IMR-90 (cell line): ENCODE data around the gene PKD1. TPM values are rescaled to one million over a fixed set of nuclear protein-coding genes. Genes with fewer than 3 reads are reported as not detected.
A peak's percentile ranks its signal among the peaks of the same experiment; 100 is the strongest.

Experiments used
- ATAC-seq: fragments of 200-7000 bp; cut with Tn5 transposase; 2 replicates; pipeline ENCODE4 v1.9.1; 2020; ENCODE audit warnings: low read depth, mild to moderate bottlenecking, moderate library complexity
- BruUV-seq: library from RNA; stranded (reverse); fragments of 400-500 nt; replicated peaks from 2 replicates; lab custom pipeline; 2021; lab: Mats Ljungman, UMichigan
- CTCF ChIA-PET: fragments of 300-600 bp; formaldehyde crosslinking; extraction: SDS; loops from one replicate; lab custom pipeline; 2021; ENCODE audit warnings: antibody characterized with exemption; lab: Yijun Ruan, JAX
- POLR2A ChIA-PET: fragments of 300-600 bp; sonication (Branson Sonifier 250); formaldehyde crosslinking; loops from one replicate; lab custom pipeline; 2022; ENCODE audit warnings: antibody characterized with exemption; ENCODE audit not compliant: unreplicated experiment; lab: Charles Lee
- DNase-seq: peaks from one replicate; pipeline ENCODE4 v3.0.0; 2013
- H2AFZ ChIP-seq: replicated peaks from 2 replicates; pipeline ENCODE3; 2013; ENCODE audit warnings: low read length, mild to moderate bottlenecking; ENCODE audit not compliant: poor library complexity
- H2AK5ac ChIP-seq: 2 replicates; pipeline ENCODE4 v1.6.1; 2013; ENCODE audit warnings: low read depth, low read length, inconsistent platforms
- H2AK9ac ChIP-seq: replicated peaks from 2 replicates; pipeline ENCODE3; 2013; ENCODE audit warnings: mild to moderate bottlenecking, low read depth, low read length, moderate library complexity; ENCODE audit not compliant: poor library complexity
- H2BK120ac ChIP-seq: 2 replicates; pipeline ENCODE4 v1.6.1; 2013; ENCODE audit warnings: low read depth, low read length, inconsistent platforms
- H2BK15ac ChIP-seq: 3 replicates; pipeline ENCODE4 v1.6.1; 2013; ENCODE audit warnings: low read depth, low read length, inconsistent platforms
- H2BK20ac ChIP-seq: 2 replicates; pipeline ENCODE4 v1.6.1; 2013; ENCODE audit warnings: low read depth, mild to moderate bottlenecking, inconsistent platforms, low read length, moderate library complexity
- H2BK5ac ChIP-seq: 2 replicates; pipeline ENCODE4 v1.6.1; 2013; ENCODE audit warnings: mild to moderate bottlenecking, low read depth, low read length, inconsistent platforms; ENCODE audit not compliant: poor library complexity, severe bottlenecking
- H3K14ac ChIP-seq: replicated peaks from 2 replicates; pipeline ENCODE4 v1.6.1; 2013; ENCODE audit warnings: low read depth, low read length, inconsistent platforms
- H3K18ac ChIP-seq: 2 replicates; pipeline ENCODE4 v1.6.1; 2013; ENCODE audit warnings: low read depth, low read length, control low read depth
- H3K23ac ChIP-seq: 2 replicates; pipeline ENCODE4 v1.6.1; 2013; ENCODE audit warnings: low read depth, low read length, inconsistent platforms
- H3K27ac ChIP-seq: 2 replicates; pipeline ENCODE4 v1.5.1; 2013; ENCODE audit warnings: mild to moderate bottlenecking, control low read depth, low read length; ENCODE audit not compliant: insufficient read depth
- H3K27me3 ChIP-seq: 2 replicates; pipeline ENCODE4 v1.6.1; 2013; ENCODE audit warnings: low read length; ENCODE audit not compliant: control insufficient read depth, insufficient read depth
- H3K36me3 ChIP-seq: 2 replicates; pipeline ENCODE4 v1.6.1; 2013; ENCODE audit warnings: low read length, mixed read lengths; ENCODE audit not compliant: control insufficient read depth, insufficient read depth
- H3K4ac ChIP-seq: 2 replicates; pipeline ENCODE4 v1.6.1; 2013; ENCODE audit warnings: low read depth, low read length, inconsistent platforms
- H3K4me1 ChIP-seq: 2 replicates; pipeline ENCODE4 v1.6.1; 2013; ENCODE audit warnings: low read length, mixed read lengths; ENCODE audit not compliant: control insufficient read depth, insufficient read depth
- H3K4me2 ChIP-seq: 2 replicates; pipeline ENCODE4 v1.6.1; 2013; ENCODE audit warnings: low read depth, mild to moderate bottlenecking, control low read depth, low read length, moderate library complexity
- H3K4me3 ChIP-seq: 2 replicates; pipeline ENCODE4 v1.5.1; 2013; ENCODE audit warnings: low read depth, mild to moderate bottlenecking, control low read depth, low read length, moderate library complexity; ENCODE audit not compliant: insufficient read depth
- H3K56ac ChIP-seq: 2 replicates; pipeline ENCODE4 v1.6.1; 2013; ENCODE audit warnings: low read length, inconsistent platforms; ENCODE audit not compliant: insufficient read depth; ENCODE audit errors: extremely low read depth
- H3K79me1 ChIP-seq, 2 experiments: 2 replicates each; pipeline ENCODE4 v1.6.1; 2013; ENCODE audit warnings: low read length in 2 of 2, inconsistent platforms in 1 of 2, low read depth in 1 of 2
- H3K9ac ChIP-seq: 2 replicates; pipeline ENCODE4 v1.6.1; 2013; ENCODE audit warnings: low read depth, low read length, control low read depth
- H3K9me1 ChIP-seq: 2 replicates; pipeline ENCODE4 v1.6.1; 2013; ENCODE audit warnings: low read length, inconsistent platforms; ENCODE audit not compliant: insufficient read depth
- H3K9me3 ChIP-seq: 2 replicates; pipeline ENCODE4 v1.6.1; 2013; ENCODE audit warnings: low read length; ENCODE audit not compliant: control insufficient read depth, insufficient read depth
- H4K20me1 ChIP-seq: 2 replicates; pipeline ENCODE4 v1.6.1; 2013; ENCODE audit warnings: low read length, inconsistent platforms; ENCODE audit not compliant: insufficient read depth
- H4K5ac ChIP-seq: 2 replicates; pipeline ENCODE4 v1.6.1; 2013; ENCODE audit warnings: mild to moderate bottlenecking, low read depth, low read length, control low read depth
- H4K8ac ChIP-seq, 2 experiments: 2 replicates each; pipeline ENCODE4 v1.6.1; 2013; ENCODE audit warnings: low read depth in 2 of 2, low read length in 2 of 2, control low read depth in 1 of 2, inconsistent platforms in 1 of 2
- H4K91ac ChIP-seq: 2 replicates; pipeline ENCODE4 v1.6.1; 2013; ENCODE audit warnings: low read depth, low read length, inconsistent platforms; ENCODE audit not compliant: insufficient read depth
- MXI1 ChIP-seq: IDR thresholded peaks from 2 replicates; pipeline ENCODE4 v1.6.1; 2012; ENCODE audit warnings: low read depth, mild to moderate bottlenecking, low read length, moderate library complexity, borderline replicate concordance
- RAD21 ChIP-seq: IDR thresholded peaks from 2 replicates; pipeline ENCODE4 v1.6.1; 2012; ENCODE audit warnings: low read length, improper control_type of control experiment
- WGBS, 2 experiments: methylation state at CpG; one replicate each; pipeline versions ENCODE4 v1.1.5 to v1.1.7; 2013; ENCODE audit warnings: missing lambda C conversion rate in 2 of 2; ENCODE audit not compliant: insufficient read length in 1 of 2; ENCODE audit errors: extremely low coverage in 2 of 2; 5-methylcytosine and 5-hydroxymethylcytosine counted together
- dilution Hi-C: fragments of 300-500 bp; cut with HindIII; formaldehyde crosslinking; loops from one replicate; pipeline ENCODE4 v1.14.3; 2018; ENCODE audit warnings: low sequenced_read_pairs; ENCODE audit not compliant: unreplicated experiment
- in situ Hi-C: fragments of 300-500 bp; cut with MboI; formaldehyde crosslinking; loops from 3 replicates; pipeline ENCODE4 v1.14.3; 2019; ENCODE audit warnings: low sequenced_read_pairs, inconsistent platforms, mixed read lengths
- intact Hi-C: fragments of 100-400 bp; cut with micrococcal nuclease; formaldehyde crosslinking; loops from 2 replicates; pipeline ENCODE4 v1.10.0; 2022
- polyA plus RNA-seq, 3 experiments: library from polyadenylated mRNA; depleted of rRNA; stranded (reverse); fragments of >200 nt; gene quantifications; 2 replicates each; pipeline ENCODE4 v1.2.3, GENCODE V29; 2012; ENCODE audit warnings: low replicate concordance in 1 of 3
- total RNA-seq: library from RNA; depleted of rRNA; stranded (reverse); fragments of >200 nt; gene quantifications from 2 replicates; pipeline ENCODE4 v1.2.3, GENCODE V29; 2012
- TF ChIP-seq, protein P1 (sequence below): fragments of 150-350 bp; IDR thresholded peaks from 2 replicates; pipeline ENCODE4 v1.6.1; 2017; ENCODE audit warnings: mild to moderate bottlenecking, antibody characterized with exemption, low read length, low read depth

Gene PKD1
- total and polyA plus RNA-seq, 2 of the 4 experiments (the other 2 are of a cell fraction), result 7.9 to 97.3 TPM

DNA sequence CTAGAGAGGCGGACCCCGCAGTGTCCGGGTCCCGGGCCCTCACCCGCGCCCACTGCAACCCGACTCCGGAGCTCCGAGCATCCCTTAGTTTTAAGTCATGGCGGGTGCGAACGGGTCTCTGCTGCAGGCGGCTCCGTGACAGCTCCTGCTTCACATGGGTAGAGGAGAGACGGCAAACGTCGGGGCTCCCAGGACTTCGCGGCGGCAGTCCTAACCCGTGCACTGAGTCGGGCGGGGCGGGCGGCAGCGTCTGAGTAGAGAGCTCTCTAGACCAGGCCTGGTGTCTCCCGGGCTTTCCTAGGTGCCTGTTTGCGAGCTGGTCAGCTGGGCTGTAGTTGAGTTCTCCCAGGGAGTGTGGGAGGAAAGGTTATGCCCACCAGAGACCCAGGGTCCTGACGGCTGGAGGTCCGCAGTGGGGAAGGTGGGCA is 87.6 kb downstream of the PKD1 start:
- Histone ChIP-seq H4K8ac (peak overlapping the region in 1 of 2 experiments; percentile 58; a peak in 1 of 4 replicates), H3K9me3 (no peaks in the 10 kb centered on the region), H3K4ac (peak overlapping the region; percentile 72), H3K56ac (peak overlapping the region; percentile 54), H4K20me1 (no peaks in the 10 kb centered on the region; the same call in none of the 2 replicates), H2BK120ac (no peak overlapping the region), H3K4me2 (peak overlapping the region; percentile 75), H2AFZ (peak overlapping the region; percentile 93), H2BK20ac (no peak overlapping the region), H3K27me3 (no peaks in the 10 kb centered on the region), H2BK5ac (no peak overlapping the region), H2BK15ac (no peak overlapping the region), H3K36me3 (peaks cover 26% of the 10 kb centered on the region), H3K27ac (peak overlapping the region; percentile 34), H3K9me1 (peaks cover 10% of the 10 kb centered on the region), H2AK5ac (peak overlapping the region; percentile 66; the same call in 1 of the 2 replicates), H3K4me1 (peaks cover 11% of the 10 kb centered on the region), H3K23ac (peak overlapping the region; percentile 74), H3K4me3 (peak overlapping the region; percentile 67), H4K5ac (no peak overlapping the region), H3K9ac (peak overlapping the region; percentile 79), H2AK9ac (peak overlapping the region; percentile 93), H3K18ac (no peak overlapping the region), H3K79me1 (peaks cover 27 to 60% of the 10 kb centered on the region in 2 experiments), H4K91ac (no peak overlapping the region), H3K14ac (peak overlapping the region; percentile 86)
- BruUV-seq, result no TSS peak
- ChIA-PET POLR2A (no interaction called here), CTCF (interaction anchor here (0.9 to 1.3 kb wide), 2 partner anchors 30 to 92 kb away, joined by 3 to 6 read pairs; no protein-coding TSS in a partner anchor)
- TF ChIP-seq, protein P1, sequence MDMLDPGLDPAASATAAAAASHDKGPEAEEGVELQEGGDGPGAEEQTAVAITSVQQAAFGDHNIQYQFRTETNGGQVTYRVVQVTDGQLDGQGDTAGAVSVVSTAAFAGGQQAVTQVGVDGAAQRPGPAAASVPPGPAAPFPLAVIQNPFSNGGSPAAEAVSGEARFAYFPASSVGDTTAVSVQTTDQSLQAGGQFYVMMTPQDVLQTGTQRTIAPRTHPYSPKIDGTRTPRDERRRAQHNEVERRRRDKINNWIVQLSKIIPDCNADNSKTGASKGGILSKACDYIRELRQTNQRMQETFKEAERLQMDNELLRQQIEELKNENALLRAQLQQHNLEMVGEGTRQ, result no peak
- TF ChIP-seq RAD21, result no peak
- no peak for TF ChIP-seq MXI1
- ATAC-seq (peak; percentile 30), DNase-seq (no peak)
- intact Hi-C loops, result no loop called here
- dilution Hi-C loops, result no loop called here
- in situ Hi-C loops, result no loop called here
- 1% methylated on average over 20 of the region's 30 CpGs; no CpG with 5 or more reads in 1 of the 2 experiments for WGBS, 2 experiments
